DOHH2 (cell line): Measurements from ENCODE around the gene RASGEF1C.

Source experiments
- EZH2phosphoT487 ChIP-seq: fragments of 200-600 bp; sonication (generic); IDR thresholded peaks from 2 replicates; pipeline ENCODE4 v1.6.1; 2017; ENCODE audit warnings: borderline replicate concordance, mild to moderate bottlenecking, antibody characterized with exemption, low read length, moderate library complexity, mixed read lengths
- TF ChIP-seq, protein P1 (sequence below): fragments of 200-600 bp; sonication (generic); IDR thresholded peaks from one replicate; pipeline ENCODE4 v1.5.1; 2014; ENCODE audit warnings: antibody characterized with exemption, mild to moderate bottlenecking, low read depth, low read length; ENCODE audit not compliant: poor library complexity, severe bottlenecking

DNA sequence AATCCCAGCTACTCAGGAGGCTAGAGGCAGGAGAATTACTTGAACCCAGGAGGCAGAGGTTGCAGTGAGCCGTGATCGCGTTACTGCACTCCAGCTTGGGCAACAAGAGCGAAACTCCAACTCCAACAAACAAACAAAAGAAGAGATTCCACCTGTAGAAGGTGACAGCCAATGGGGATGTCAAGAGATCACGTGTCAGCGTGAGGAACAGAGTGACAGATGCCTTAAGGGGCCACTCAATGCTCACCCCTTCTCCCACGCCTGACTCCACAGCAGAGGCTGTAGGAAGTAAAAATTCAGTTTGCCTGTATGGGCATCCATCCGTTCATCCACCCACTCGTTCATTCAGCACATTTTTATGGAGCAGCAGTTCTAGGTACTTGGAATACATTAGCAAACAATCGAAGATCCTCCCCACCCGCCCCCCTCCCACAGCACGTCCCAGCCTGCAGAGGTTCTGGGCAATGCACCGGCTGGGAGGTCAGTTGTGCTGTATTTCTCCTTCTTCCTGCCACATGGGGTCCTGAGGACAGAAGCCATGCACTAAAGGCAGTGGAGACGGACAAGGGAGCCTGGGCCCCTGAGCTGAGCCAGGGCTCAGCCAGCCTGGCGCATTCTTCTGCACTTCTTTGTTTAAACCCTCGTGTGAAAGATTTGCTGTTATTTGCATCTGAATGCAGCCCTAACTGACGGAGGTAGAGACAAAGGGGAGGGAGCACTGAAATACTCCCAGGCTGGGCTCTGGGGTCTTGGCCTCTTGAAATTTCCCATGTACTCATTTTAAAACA lies 126.2 kb downstream of the RASGEF1C start:
- TF ChIP-seq, protein P1, sequence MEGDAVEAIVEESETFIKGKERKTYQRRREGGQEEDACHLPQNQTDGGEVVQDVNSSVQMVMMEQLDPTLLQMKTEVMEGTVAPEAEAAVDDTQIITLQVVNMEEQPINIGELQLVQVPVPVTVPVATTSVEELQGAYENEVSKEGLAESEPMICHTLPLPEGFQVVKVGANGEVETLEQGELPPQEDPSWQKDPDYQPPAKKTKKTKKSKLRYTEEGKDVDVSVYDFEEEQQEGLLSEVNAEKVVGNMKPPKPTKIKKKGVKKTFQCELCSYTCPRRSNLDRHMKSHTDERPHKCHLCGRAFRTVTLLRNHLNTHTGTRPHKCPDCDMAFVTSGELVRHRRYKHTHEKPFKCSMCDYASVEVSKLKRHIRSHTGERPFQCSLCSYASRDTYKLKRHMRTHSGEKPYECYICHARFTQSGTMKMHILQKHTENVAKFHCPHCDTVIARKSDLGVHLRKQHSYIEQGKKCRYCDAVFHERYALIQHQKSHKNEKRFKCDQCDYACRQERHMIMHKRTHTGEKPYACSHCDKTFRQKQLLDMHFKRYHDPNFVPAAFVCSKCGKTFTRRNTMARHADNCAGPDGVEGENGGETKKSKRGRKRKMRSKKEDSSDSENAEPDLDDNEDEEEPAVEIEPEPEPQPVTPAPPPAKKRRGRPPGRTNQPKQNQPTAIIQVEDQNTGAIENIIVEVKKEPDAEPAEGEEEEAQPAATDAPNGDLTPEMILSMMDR: no peak
- no peak for TF ChIP-seq EZH2phosphoT487
